NB4 (cell line): ENCODE results near the gene SLC5A2.

Experiments
- DNase-seq: peaks from one replicate; pipeline ENCODE4 v3.0.0; 2010; ENCODE audit warnings: low read depth
- H3K4me3 ChIP-seq: one replicate; pipeline ENCODE4 v1.5.1; 2011; ENCODE audit warnings: mild to moderate bottlenecking, low read depth, low read length, moderate library complexity
- MYC ChIP-seq: IDR thresholded peaks from 2 replicates; pipeline ENCODE4 v1.6.1; 2011; ENCODE audit warnings: low read depth, low read length
- POLR2A ChIP-seq: IDR thresholded peaks from 2 replicates; pipeline ENCODE4 v1.6.1; 2011; ENCODE audit warnings: mild to moderate bottlenecking; ENCODE audit not compliant: insufficient read length; ENCODE audit errors: extremely low read depth
- TF ChIP-seq, protein P1 (sequence below): IDR thresholded peaks from 2 replicates; pipeline ENCODE4 v1.6.1; 2011; ENCODE audit warnings: low read depth, low read length
- TF ChIP-seq, protein P2 (sequence below): IDR thresholded peaks from one replicate; pipeline ENCODE4 v1.5.1; 2012; ENCODE audit warnings: low read depth, low read length

Gene SLC5A2

DNA sequence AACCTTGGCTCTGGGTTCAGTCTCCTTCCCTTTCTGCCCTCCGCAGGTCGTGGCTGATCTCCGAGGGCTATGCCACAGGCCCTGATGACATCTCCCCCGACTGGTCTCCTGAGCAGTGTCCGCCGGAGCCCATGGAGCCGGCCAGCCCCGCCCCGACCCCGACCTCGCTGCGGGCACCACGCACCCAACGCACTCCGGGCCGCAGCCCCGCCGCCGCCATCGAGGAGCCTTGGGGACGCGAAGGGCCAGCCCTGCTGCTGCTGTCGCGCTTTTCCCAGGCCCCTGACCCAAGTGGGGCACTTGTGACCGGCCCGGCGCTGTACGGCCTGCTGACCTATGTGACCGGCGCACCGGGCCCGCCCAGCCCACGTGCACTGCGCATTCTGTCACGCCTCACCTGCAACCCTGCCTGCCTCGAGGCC lies 18.6 kb upstream of the SLC5A2 start:
- TF ChIP-seq MYC (no peak), POLR2A (no peak)
- TF ChIP-seq, protein P1, sequence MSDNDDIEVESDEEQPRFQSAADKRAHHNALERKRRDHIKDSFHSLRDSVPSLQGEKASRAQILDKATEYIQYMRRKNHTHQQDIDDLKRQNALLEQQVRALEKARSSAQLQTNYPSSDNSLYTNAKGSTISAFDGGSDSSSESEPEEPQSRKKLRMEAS = no peak
- TF ChIP-seq, protein P2, sequence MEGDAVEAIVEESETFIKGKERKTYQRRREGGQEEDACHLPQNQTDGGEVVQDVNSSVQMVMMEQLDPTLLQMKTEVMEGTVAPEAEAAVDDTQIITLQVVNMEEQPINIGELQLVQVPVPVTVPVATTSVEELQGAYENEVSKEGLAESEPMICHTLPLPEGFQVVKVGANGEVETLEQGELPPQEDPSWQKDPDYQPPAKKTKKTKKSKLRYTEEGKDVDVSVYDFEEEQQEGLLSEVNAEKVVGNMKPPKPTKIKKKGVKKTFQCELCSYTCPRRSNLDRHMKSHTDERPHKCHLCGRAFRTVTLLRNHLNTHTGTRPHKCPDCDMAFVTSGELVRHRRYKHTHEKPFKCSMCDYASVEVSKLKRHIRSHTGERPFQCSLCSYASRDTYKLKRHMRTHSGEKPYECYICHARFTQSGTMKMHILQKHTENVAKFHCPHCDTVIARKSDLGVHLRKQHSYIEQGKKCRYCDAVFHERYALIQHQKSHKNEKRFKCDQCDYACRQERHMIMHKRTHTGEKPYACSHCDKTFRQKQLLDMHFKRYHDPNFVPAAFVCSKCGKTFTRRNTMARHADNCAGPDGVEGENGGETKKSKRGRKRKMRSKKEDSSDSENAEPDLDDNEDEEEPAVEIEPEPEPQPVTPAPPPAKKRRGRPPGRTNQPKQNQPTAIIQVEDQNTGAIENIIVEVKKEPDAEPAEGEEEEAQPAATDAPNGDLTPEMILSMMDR = no peak
- no peak for DNase-seq
- H3K4me3 ChIP-seq = no peak overlapping the region

DNA sequence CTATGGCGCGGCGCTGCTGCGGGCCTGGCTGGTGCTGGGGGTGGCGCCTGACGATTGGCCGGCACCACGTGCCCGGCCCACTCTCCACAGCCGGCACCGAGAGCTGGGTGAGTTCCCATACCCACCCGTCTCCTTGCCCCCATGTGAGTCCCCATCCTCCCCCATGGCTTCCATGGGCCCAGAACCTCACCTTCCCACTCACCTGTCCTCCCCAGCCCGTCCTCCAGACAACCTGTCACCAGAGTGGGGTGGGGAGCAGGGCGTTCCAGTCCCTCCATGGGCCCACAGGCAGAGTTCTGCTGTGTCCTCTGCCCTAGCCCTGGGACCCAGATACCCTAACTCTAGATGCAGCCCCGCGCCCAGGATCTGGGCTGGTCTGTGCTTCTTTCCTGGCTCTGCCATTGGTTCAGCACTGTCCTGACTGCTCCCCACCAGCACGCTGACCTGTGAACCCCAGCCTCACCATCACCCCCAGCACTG lies 18.1 kb upstream of the SLC5A2 start:
- TF ChIP-seq, protein P2 = no peak
- TF ChIP-seq, protein P1 = no peak
- TF ChIP-seq MYC = no peak
- TF ChIP-seq POLR2A = no peak
- no peak overlapping the region for H3K4me3 ChIP-seq
- no peak for DNase-seq

DNA sequence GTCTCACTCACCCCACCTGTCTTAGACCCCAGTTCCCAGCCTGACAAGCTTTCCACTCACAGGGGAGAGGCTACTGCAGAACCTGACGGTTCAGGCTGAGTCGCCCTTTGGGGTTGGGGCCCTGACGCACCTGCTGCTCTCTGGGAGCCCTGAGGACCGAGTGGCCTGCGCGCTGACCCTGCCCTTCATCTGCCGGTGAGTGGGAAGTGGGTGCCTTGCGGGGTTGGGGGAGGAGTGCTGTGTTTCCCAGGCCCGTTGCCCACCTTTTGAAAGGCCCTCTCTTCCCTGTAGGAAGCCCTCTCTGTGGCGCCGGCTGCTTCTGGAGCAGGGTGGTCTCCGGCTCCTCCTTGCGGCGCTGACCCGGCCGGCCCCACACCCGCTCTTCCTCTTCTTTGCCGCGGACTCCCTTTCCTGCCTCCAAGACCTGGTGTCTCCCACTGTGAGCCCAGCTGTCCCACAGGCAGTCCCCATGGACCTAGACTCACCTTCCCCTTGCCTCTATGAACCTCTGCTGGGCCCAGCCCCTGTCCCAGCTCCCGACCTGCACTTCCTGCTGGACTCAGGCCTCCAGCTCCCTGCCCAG lies 17.0 kb upstream of the SLC5A2 start:
- no peak overlapping the region for H3K4me3 ChIP-seq
- TF ChIP-seq MYC = no peak
- TF ChIP-seq, protein P1 = no peak
- no peak for TF ChIP-seq POLR2A
- TF ChIP-seq, protein P2 = no peak
- DNase-seq = no peak

DNA sequence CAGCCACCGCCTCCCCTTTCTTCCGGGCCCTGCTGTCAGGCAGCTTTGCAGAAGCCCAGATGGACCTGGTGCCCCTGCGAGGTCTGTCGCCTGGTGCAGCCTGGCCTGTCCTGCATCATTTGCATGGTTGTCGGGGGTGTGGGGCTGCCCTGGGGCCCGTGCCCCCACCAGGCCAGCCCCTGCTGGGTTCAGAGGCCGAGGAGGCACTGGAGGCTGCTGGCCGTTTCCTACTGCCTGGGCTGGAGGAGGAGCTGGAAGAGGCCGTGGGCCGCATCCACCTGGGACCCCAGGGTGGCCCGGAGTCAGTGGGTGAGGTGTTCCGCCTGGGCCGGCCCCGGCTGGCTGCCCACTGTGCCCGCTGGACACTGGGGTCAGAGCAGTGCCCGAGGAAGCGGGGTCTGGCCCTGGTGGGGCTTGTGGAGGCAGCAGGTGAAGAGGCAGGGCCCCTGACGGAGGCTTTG lies 16.5 kb upstream of the SLC5A2 start:
- no peak overlapping the region for H3K4me3 ChIP-seq
- no peak for TF ChIP-seq POLR2A
- TF ChIP-seq, protein P1 = no peak
- no peak for TF ChIP-seq MYC
- TF ChIP-seq, protein P2 = no peak
- DNase-seq = no peak

DNA sequence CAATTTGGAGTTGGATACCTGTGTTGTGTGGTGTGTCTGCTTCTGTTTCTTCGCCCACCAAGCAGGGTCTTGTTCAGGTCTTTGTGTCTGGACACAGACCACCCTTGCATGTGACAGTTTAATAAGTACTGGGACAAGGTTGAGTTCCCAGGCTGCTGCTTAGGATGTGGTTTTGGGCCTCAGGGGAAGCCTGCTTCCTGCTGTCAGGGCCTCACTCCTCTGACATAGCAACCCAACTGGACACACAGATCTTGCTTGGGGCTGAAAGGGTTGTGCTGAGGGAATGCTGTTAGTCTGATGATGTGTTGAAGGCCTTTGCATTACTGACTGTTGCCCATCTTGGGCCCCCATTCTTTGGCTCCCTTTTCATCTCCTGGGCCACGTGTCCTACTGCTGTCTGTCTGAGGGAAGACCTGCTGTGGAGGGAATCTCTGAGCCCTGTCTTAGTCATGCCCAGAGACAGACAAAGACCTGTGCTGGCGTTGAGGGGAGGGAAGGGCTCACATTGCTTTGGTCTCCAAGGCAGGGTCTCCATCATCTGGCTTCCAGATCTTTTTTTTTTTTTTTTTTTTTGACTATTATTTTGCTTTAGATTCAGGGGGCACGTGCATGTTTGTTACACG lies 15.7 kb upstream of the SLC5A2 start:
- peak overlapping the region; percentile 14 for H3K4me3 ChIP-seq
- TF ChIP-seq MYC (peak; percentile 71), POLR2A (peak; percentile 22)
- TF ChIP-seq, protein P2 = no peak
- TF ChIP-seq, protein P1 = peak; percentile 47
- DNase-seq = peak; percentile 91
